Colonic mucosa (tissue), 4 donors: ENCODE results near the gene CD300A. TPM values are rescaled to one million over a fixed set of nuclear protein-coding genes. Genes with fewer than 3 reads are reported as not detected.

Experiments
- DNase-seq: peaks from one replicate; pipeline ENCODE4 v3.0.0-alpha.2; 2020
- H3K27ac ChIP-seq: fragments of 200-600 bp; one replicate; pipeline ENCODE4 v1.8.0; 2021
- H3K27me3 ChIP-seq: fragments of 200-600 bp; one replicate; pipeline ENCODE4 v1.8.0; 2021
- H3K36me3 ChIP-seq: fragments of 200-600 bp; one replicate; pipeline ENCODE4 v1.8.0; 2021
- H3K4me1 ChIP-seq: fragments of 200-600 bp; one replicate; pipeline ENCODE4 v1.8.0; 2021; ENCODE audit warnings: mild to moderate bottlenecking
- H3K4me3 ChIP-seq: fragments of 200-600 bp; one replicate; pipeline ENCODE4 v1.8.0; 2021
- H3K9ac ChIP-seq, 2 donors: one replicate each; pipeline ENCODE4 v1.7.0; 2013; ENCODE audit warnings: control low read depth in 2 of 2, low read depth in 2 of 2, low read length in 2 of 2
- H3K9me3 ChIP-seq: fragments of 200-600 bp; one replicate; pipeline ENCODE4 v1.8.0; 2021
- intact Hi-C: fragments of 100-400 bp; cut with DNase I; formaldehyde crosslinking; loops from one replicate; pipeline ENCODE4 v1.14.1; 2022
- total RNA-seq, 2 donors: library from RNA; stranded (reverse); fragmentation: NEBNext Ultra II Directional in 1 of 2; extraction: Animal tissue kit (Norgen Biotek cat#: 25700) in 1 of 2; gene quantifications; one replicate each; pipeline ENCODE4 v1.2.1, GENCODE V29; 2021
- TF ChIP-seq, protein P1 (sequence below): fragments of 200-600 bp; IDR thresholded peaks from one replicate; pipeline ENCODE4 v1.8.0; 2022; ENCODE audit warnings: antibody characterized with exemption, mild to moderate bottlenecking
- donor health status: healthy.
- donor health status: DM: no; HTN: no; CAD: no.
- donor health status: DM: no; HTN: no; CAD: no.

CD300A gene
- total RNA-seq, 2 donors from 2014 or later: 3.1 to 5.6 TPM

DNA sequence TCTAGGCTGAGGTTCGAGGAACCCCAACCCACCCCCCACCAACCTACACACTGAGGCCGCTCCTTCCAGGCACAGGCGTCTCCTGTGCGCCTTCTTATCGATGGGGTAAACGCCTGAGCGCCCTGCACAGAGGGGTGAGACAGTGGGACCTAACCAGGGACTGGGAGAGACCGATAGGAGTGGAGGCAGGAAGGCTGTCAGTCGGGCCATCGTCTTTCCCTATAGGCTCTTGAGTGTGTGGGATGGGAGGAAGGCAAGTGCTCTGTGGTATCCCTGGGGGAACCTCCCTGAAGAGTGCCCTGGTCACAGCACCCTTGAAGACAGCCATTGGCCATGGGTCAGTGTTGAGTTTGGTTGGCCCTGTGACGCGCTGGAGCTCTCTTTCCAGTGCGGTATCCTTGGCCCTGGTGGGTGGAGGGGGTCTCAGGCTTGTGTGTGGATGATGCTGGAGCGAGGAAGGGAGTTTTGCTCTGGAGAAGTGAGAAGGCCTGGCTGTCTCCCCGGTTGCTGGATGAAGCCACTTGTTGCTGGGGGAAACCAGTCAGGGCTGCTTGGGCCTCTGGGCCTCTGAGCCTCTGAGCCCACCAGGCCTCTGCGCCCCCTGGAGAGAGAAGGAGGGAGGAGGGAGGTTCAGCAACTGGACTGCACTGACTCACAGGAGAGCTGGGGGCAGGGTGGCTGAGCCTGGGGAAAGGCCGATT is 32.9 kb upstream of the CD300A start:
- intact Hi-C loops: no loop called here
- H3K9me3 ChIP-seq: no peaks in the 10 kb centered on the region
- H3K4me3 ChIP-seq: peak overlapping the region; percentile 81
- no peak overlapping the region for H3K27ac ChIP-seq
- TF ChIP-seq, protein P1, sequence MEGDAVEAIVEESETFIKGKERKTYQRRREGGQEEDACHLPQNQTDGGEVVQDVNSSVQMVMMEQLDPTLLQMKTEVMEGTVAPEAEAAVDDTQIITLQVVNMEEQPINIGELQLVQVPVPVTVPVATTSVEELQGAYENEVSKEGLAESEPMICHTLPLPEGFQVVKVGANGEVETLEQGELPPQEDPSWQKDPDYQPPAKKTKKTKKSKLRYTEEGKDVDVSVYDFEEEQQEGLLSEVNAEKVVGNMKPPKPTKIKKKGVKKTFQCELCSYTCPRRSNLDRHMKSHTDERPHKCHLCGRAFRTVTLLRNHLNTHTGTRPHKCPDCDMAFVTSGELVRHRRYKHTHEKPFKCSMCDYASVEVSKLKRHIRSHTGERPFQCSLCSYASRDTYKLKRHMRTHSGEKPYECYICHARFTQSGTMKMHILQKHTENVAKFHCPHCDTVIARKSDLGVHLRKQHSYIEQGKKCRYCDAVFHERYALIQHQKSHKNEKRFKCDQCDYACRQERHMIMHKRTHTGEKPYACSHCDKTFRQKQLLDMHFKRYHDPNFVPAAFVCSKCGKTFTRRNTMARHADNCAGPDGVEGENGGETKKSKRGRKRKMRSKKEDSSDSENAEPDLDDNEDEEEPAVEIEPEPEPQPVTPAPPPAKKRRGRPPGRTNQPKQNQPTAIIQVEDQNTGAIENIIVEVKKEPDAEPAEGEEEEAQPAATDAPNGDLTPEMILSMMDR: no peak
- H3K9ac ChIP-seq: peak overlapping the region; percentile 81
- H3K36me3 ChIP-seq: no peaks in the 10 kb centered on the region
- DNase-seq: no peak
- peaks cover 12% of the 10 kb centered on the region for H3K4me1 ChIP-seq
- H3K27me3 ChIP-seq: no peaks in the 10 kb centered on the region

DNA sequence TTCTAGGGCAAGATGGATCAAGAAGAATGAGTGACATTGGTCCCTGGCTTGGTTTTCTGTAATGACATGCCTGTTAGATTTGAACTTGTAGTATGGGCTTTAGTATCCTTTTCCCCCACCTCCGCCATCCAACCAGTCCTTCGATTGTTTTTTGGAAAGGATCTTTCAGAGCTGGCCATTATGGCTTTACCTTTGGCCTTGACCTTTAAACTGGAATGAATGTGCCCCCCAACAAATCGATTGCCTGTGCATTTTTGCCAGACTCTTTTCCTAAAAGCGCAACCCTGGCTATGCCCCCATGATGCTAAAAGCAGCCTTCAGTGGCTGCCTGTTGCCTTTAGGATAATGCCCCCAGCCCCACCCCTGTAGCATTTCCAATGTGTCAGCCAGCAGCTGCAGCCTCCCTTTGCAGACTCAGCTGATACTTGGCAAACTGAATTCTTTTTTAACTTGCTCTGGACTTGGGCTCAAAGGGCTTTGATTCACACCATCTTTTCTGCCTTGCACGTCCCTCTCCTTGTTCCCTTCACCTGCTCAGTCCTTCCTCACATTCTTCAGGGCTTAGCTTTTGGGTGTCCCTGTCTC is 30.6 kb upstream of the CD300A start:
- Histone ChIP-seq H3K27me3 (no peaks in the 10 kb centered on the region), H3K27ac (peak overlapping the region; percentile 64), H3K9ac (peak overlapping the region in 1 of 2 donors; percentile 57), H3K4me3 (no peak overlapping the region), H3K4me1 (peaks cover 9% of the 10 kb centered on the region), H3K36me3 (no peaks in the 10 kb centered on the region), H3K9me3 (no peaks in the 10 kb centered on the region)
- TF ChIP-seq, protein P1: no peak
- intact Hi-C loops: no loop called here
- no peak for DNase-seq

DNA sequence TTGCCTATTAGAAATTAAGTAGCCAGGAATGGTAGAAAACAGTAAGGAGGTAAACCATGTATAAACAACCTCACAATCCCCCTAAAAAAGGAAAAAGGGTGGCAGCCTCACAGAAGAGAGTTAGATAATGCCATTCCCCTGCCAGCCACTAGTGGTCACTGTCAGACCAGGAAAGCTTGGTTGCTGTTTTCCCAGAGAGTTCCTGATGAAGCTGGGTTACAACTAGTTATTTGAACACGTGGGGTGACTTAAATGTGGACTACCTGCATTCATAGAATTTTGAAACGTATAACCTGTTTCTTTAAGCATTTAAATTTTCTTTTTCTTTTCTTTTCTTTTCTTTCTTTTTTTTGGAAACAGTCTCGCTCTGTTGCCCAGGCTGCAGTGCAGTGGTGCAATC is 28.7 kb upstream of the CD300A start:
- TF ChIP-seq, protein P1: peak; percentile 71
- no peak overlapping the region for H3K4me3 ChIP-seq
- peaks cover 12% of the 10 kb centered on the region for H3K4me1 ChIP-seq
- DNase-seq: no peak
- H3K27ac ChIP-seq: no peak overlapping the region
- H3K27me3 ChIP-seq: no peaks in the 10 kb centered on the region
- no peaks in the 10 kb centered on the region for H3K36me3 ChIP-seq
- intact Hi-C loops: no loop called here
- H3K9me3 ChIP-seq: no peaks in the 10 kb centered on the region
- no peak overlapping the region for H3K9ac ChIP-seq

DNA sequence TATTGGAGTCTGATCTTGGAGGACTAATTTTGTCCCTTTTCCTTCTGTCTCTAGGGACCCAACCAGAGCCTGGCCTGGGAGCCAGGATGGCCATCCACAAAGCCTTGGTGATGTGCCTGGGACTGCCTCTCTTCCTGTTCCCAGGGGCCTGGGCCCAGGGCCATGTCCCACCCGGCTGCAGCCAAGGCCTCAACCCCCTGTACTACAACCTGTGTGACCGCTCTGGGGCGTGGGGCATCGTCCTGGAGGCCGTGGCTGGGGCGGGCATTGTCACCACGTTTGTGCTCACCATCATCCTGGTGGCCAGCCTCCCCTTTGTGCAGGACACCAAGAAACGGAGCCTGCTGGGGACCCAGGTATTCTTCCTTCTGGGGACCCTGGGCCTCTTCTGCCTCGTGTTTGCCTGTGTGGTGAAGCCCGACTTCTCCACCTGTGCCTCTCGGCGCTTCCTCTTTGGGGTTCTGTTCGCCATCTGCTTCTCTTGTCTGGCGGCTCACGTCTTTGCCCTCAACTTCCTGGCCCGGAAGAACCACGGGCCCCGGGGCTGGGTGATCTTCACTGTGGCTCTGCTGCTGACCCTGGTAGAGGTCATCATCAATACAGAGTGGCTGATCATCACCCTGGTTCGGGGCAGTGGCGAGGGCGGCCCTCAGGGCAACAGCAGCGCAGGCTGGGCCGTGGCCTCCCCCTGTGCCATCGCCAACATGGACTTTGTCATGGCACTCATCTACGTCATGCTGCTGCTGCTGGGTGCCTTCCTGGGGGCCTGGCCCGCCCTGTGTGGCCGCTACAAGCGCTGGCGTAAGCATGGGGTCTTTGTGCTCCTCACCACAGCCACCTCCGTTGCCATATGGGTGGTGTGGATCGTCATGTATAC is 26.5 kb upstream of the CD300A start:
- H3K27ac ChIP-seq: no peak overlapping the region
- H3K9ac ChIP-seq: no peak overlapping the region
- intact Hi-C loops: no loop called here
- no peak for DNase-seq
- no peaks in the 10 kb centered on the region for H3K9me3 ChIP-seq
- H3K36me3 ChIP-seq: no peaks in the 10 kb centered on the region
- peaks cover 22% of the 10 kb centered on the region for H3K4me1 ChIP-seq
- no peak overlapping the region for H3K4me3 ChIP-seq
- TF ChIP-seq, protein P1: no peak
- no peaks in the 10 kb centered on the region for H3K27me3 ChIP-seq

DNA sequence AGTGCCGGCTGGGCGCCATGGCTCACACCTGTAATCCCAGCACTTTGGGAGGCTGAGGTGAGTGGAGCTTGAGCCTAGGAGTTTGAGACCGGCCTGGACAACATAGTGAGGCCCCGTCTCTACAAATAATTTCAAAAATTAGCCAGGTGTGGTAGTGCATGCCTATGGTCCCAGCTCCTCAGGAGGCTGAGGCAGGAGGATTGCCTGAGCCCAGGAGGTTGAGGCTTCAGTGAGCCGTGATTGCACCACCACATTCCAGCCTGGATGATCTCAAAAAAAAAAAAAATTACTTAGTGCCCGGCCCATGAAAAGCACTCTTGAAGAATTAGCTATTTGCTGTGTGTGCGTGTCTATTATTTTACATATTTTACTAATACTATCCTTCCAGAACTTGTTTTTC is 24.9 kb upstream of the CD300A start:
- no peak overlapping the region for H3K27ac ChIP-seq
- TF ChIP-seq, protein P1: no peak
- H3K4me1 ChIP-seq: peaks cover 18% of the 10 kb centered on the region

More for the DNA sequence above, 24.9 kb upstream of the CD300A start:
- H3K9me3 ChIP-seq: no peaks in the 10 kb centered on the region
- H3K9ac ChIP-seq: no peak overlapping the region
- intact Hi-C loops: no loop called here
- H3K27me3 ChIP-seq: no peaks in the 10 kb centered on the region
- DNase-seq: no peak
- H3K36me3 ChIP-seq: no peaks in the 10 kb centered on the region
- H3K4me3 ChIP-seq: no peak overlapping the region
